HepG2 (cell line): ENCODE measurements around the gene DYRK2.

Source experiments
- ARID5B ChIP-seq: IDR thresholded peaks from 2 replicates; pipeline ENCODE4 v1.4.0; 2020; ENCODE audit warnings: mild to moderate bottlenecking, missing genetic modification reagents
- CREB1 ChIP-seq, 2 experiments: fragments of 450-650 bp in 1 of 2; IDR thresholded peaks; 2 replicates each; pipeline ENCODE4 v1.6.1; 2016 to 2017; ENCODE audit warnings: control low read depth in 1 of 2, mild to moderate bottlenecking in 1 of 2, missing compliant biosample characterization in 1 of 2, missing genetic modification characterization in 1 of 2
- FOXM1 ChIP-seq: sonication (generic); formaldehyde crosslinking; IDR thresholded peaks from 2 replicates; pipeline ENCODE4 v1.5.0; 2020; ENCODE audit warnings: missing genetic modification reagents
- KAT8 ChIP-seq: IDR thresholded peaks from 2 replicates; pipeline ENCODE4 v1.6.1; 2016; ENCODE audit warnings: missing genetic modification reagents, missing compliant biosample characterization
- NR2C2 ChIP-seq: sonication (generic); formaldehyde crosslinking; IDR thresholded peaks from 2 replicates; pipeline ENCODE4 v1.4.0; 2020; ENCODE audit warnings: missing genetic modification reagents, mild to moderate bottlenecking, moderate library complexity, borderline replicate concordance
- PAX8 ChIP-seq: sonication (generic); formaldehyde crosslinking; IDR thresholded peaks from 2 replicates; pipeline ENCODE4 v1.8.0; 2022; ENCODE audit warnings: mild to moderate bottlenecking, missing genetic modification reagents, borderline replicate concordance
- RCOR2 ChIP-seq: IDR thresholded peaks from 2 replicates; pipeline ENCODE4 v1.6.1; 2016; ENCODE audit warnings: missing biosample characterization, missing genetic modification reagents
- SIN3A ChIP-seq: IDR thresholded peaks from 2 replicates; pipeline ENCODE4 v1.6.1; 2011; ENCODE audit warnings: low read depth, mild to moderate bottlenecking, control low read depth, low read length, borderline replicate concordance
- TBX3 ChIP-seq: fragments of 450-650 bp; IDR thresholded peaks from 2 replicates; pipeline ENCODE4 v1.6.1; 2017; ENCODE audit warnings: antibody characterized with exemption, mild to moderate bottlenecking, inconsistent platforms, borderline replicate concordance
- ZNF558 ChIP-seq: sonication (generic); formaldehyde crosslinking; IDR thresholded peaks from 2 replicates; pipeline ENCODE4 v1.9.0; 2022; ENCODE audit warnings: mild to moderate bottlenecking, missing genetic modification reagents, borderline replicate concordance
- ZNF670 ChIP-seq: sonication (generic); formaldehyde crosslinking; IDR thresholded peaks from 2 replicates; pipeline ENCODE4 v1.8.0; 2022; ENCODE audit warnings: mild to moderate bottlenecking, missing genetic modification reagents, borderline replicate concordance

- TF ChIP-seq CREB1 (IDR thresholded peaks at IDR 0.05): no peak
- no peak for TF ChIP-seq CREB1 (CRISPR knock-in tag; IDR thresholded peaks at IDR 0.05)
- no peak for TF ChIP-seq ARID5B (CRISPR knock-in tag)
- no peak for TF ChIP-seq NR2C2 (CRISPR knock-in tag)
- TF ChIP-seq ZNF558 (CRISPR knock-in tag): no peak
- TF ChIP-seq RCOR2: no peak
- TF ChIP-seq KAT8 (CRISPR knock-in tag): no peak
- no peak for TF ChIP-seq PAX8 (CRISPR knock-in tag)
- no peak for TF ChIP-seq ZNF670
- TF ChIP-seq TBX3: no peak
- TF ChIP-seq FOXM1 (CRISPR knock-in tag): no peak
- no peak for TF ChIP-seq SIN3A
Measured at GRCh38 chr12:67633708-67634107, 14.8 kb upstream of the DYRK2 start.
